ENCODE data around the gene ERG. TPM values are rescaled to one million over a fixed set of nuclear protein-coding genes. Genes with fewer than 3 reads are reported as not detected.
A peak's percentile ranks its signal among the peaks of the same experiment; 100 is the strongest.

The ERG gene
- total RNA-seq, 1 experiment from 2014 or later: 2.3 TPM

DNA sequence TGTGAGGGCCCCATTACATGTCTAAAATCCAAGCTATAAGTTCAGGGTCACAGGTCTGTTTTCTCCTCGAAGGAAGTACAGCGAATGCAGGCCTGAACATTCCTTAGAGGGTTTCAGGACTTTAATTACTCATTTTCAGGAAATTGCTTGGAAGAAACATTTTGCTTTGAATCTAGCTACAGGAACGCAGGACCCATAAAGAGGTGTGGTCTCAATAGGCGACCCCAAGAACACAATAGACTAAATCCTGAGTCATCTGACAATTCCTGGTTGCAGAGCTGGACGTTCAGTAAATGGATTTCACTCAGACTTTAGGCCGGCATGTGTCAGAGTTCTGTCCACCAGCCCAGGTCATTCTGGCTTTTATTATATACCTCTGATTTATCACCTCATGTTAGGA lies 1.0 kb upstream of the ERG start:
- DNase-seq (ENCODE audit: low read depth): no peak

DNA sequence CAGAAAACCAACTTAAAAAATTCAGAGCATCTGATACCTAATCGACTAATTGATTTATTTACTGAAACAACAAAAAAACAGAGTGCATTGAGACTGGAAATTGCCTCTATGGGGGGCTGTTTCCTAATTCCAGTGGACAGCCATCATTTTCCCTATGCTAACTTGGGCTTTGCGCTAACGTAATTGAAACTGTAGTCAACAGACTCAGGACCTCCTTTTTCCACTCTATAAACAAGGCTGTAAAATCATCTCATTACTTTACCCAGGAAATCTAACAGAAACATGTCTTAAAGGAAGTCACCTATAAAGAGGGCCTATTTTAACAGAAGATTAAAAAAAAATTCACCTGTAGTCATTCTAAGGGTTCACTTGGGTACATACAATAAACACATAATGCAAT lies 2.1 kb downstream of the ERG start:
- no peak for DNase-seq (ENCODE audit: low read depth)

DNA sequence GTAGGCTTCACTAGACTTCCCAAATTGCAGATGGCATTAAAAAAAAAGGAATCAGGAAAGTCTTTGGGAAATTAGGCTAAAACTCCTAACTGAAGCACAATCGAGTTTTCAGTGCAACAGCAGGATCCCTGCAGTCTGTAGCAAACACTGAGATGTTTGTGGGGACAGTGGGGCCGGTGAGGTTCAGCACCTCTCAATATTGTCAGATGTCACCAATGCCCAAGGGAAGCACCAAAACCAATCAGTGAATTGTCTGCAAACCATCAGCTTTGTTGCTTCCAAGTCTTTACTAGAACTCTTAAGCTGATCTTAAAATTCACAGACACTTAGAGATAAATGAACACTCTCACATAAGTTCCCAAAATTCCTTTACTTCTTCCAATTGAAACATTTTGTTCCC lies 2.6 kb downstream of the ERG start:
- DNase-seq (ENCODE audit: low read depth): no peak

DNA sequence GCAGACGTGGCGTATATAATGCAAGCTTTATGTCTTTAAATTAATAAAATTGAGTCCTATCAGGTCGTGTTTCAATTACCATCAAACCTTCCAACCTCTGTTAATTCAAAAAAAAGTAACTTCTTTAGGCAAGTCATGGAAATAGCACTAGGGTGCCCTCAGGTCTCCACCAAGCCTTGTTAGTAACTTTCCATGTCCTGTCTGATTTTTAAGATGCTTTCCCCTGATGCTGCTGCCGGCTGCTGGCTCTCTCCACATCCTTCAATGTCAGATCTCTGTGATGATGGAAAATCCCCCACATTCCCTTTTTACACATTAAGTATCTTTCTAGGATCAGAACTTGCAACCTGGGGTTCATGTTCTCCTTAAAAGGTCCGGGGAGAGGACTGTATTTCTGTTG lies 3.0 kb downstream of the ERG start:
- DNase-seq (ENCODE audit: low read depth): no peak

DNA sequence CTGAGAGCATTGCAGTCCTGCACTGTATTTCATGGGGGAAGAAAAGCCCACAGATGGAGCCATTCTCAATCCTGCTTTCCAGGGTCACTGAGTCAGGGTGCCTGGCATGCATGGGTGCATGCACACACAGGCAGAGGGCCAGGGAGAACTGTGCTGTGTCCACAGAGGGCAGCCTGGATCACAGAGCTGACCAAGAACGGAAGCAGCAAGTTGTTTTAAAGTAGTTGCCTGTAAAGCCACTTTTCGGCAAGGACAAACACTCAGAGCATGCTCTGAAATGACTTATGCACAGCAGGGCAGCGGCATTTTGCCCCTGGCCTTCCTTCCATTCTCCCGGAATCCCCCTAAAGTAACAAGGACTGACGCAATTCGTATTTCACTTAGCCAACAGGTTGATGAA lies 3.6 kb downstream of the ERG start:
- no peak for DNase-seq (ENCODE audit: low read depth)

DNA sequence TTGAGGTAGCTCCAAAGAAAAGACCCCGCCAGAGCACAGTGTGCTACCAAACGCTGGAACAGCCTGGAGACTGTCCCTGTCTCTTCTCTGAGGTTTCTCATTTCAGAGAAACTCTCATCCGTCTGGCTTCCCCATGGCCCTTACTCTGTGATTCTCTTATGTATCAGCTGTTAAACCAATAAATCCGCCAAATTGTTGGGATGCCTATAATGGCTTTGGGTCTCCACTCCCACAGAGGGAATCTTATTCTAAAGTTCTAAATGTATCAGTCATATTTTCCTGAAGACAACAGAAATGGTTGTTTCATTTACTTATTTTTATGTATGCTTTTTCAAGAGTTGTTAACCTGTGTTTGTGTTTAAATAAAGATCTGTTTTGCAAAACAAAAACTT lies 4.0 kb downstream of the ERG start:
- DNase-seq (ENCODE audit: low read depth): no peak

DNA sequence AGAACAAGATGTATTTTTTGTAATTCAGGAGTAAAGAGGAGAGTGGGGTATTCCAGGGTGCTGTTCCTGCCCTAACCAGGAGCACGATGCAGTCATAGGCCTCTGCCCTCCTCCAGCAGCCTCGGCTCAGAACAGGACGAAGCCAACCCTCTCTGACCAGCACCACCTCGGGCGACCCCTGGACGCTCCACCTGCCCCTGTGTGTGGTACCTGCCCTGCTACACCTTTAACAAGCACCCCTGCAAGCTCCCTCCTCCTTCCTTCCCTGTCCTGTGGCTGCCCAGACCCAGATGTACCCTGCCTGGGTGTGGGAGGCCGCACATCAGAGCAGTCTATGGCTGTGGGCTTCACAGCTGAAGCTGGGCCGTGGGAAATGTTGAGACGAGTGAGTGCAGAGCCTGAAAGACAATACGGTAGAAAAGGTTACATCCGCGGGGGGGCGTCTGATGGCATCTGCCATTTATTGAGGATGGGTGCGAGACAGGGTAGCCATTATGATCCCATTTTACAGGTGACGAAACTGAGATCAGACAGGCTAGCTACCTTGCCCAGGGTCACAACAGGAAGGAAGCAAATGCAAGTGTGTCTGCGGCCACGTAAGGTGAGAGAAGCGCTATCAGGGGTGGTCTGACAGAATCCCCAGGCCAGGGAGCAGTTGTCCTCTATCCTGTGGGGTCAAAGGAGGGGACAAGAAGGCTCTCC lies 4.6 kb downstream of the ERG start:
- DNase-seq (ENCODE audit: low read depth): no peak

DNA sequence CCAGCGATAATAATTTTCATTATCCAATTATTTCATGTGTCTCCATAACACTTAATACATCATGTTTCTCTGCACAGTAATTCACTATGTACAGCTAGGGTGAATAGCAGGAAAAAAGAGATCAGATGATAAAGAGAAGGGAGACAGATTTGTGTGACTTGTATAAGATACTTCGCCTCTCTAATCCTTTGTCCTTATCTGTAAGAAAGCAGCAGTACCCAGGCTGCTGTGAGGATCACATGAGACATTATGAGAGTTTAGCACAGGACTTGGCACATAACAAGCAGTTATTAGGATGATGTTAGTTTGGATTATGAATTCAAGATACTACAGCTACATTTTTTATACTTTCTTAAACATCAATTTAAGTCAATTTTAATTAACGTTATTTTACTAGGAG lies 6.3 kb downstream of the ERG start:
- no peak for DNase-seq (ENCODE audit: low read depth)

DNA sequence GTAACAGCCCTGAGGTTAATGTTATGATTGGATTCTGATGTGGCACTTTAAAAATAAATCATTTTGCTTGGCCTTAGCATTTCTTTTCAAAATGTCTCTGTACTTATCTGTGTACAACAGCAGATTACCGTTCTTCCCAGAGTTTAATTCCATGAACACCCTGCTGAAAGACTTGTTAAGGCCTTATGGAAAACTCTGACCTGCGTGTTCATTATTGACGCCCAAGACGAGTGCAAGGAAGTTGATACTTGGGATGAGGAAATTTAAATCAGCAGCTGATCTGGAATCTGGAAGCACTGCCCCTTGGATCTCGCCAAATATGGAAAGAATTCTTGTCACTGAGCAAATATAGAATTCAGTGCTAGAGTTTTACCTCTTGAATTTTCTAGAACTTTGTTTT lies 6.7 kb downstream of the ERG start:
- DNase-seq (ENCODE audit: low read depth): no peak

DNA sequence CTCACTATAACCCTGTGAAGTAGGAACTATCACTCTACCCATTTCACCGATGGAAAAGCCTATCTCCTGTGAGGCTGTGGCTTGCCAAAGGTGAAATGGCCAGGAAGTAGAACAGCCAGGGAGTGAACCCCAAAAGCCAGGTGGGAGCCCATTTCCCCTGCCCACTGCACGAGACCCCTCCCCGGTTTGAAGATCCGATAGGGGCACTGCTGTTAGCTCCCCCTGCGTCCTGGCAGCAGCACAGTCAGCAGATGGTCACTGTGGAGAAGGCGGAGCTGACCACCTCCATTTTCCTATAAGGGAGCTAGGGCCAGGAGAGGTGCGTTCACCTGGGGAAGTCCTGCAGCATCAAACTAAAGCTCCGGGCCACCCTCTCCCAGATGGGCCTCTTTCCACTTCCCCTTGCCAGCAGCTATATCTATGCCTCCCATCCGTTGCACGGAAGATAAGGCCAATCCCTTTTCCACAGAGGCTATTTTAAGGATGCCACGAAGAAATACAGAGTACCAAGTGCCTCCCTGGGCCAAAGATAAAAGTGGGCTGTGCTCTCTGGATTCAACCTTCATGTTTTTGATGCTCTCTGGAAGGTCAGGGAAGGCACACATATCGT lies 7.8 kb downstream of the ERG start:
- DNase-seq (ENCODE audit: low read depth): no peak

DNA sequence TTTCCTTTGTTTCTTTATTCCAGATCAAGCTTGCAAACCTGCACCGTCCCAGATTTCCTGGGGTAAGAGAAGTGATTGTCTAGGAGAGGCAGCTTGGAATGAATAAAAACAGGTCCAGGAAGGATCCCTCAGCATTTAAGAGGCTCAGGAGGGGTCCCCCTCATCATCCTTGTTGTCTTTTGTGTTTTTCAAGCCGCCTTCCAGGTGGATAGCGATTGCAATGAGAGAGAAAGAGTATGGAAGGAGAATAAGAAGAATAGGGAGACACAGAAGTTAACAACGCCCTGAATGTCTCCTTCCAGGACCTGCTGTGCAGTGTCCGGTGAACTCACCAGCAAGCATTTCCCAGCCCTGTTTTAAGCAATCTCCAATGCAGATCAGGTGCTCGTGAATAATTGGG lies 8.5 kb downstream of the ERG start:
- no peak for DNase-seq (ENCODE audit: low read depth)

DNA sequence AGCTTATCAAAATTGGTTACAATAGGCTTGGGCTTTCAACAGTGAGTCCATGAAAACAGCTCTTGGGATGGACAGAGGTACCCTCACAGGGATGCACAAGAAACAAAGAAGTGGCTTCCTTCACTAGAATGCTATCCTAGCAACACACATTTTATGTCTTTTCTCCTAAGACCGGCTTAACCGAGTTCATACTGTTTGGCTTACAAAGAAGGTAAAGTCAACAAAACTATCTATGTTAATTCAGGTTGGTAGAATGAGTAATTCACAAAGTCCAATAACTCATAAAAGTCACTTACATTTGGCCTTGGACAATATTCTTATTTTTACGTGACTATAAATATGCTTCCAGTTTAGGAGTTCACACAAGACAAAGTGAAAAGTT lies 9.0 kb downstream of the ERG start:
- no peak for DNase-seq (ENCODE audit: low read depth)

DNA sequence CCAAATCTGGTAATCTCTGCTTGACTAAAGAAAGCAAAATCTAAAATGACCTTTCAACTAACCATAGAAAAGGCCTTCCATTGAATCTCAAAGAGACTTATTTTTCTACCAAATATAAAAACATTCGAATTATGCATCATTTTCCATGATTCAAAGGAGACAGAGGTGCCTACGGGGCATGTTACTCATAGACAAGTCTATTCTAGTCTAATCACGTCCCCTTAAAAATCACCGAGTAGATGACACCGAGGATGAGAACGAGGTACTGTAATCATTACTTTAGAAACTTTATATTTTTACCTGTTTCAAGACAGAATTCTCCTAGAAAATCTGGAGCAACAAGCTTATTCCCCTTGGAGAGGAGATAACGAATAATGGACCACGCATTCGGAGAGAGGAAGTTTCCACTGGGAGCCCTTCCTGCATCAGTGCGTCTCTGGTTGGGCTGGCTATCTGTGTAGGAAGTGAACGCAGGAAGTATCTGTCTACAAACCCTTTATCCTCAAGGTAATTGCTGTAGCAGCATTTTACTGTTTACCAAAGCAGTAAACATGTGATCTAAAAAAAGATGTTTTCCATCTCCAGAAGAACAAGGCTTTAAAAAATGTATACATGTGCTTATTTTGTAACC lies 9.5 kb downstream of the ERG start:
- DNase-seq (ENCODE audit: low read depth): no peak

DNA sequence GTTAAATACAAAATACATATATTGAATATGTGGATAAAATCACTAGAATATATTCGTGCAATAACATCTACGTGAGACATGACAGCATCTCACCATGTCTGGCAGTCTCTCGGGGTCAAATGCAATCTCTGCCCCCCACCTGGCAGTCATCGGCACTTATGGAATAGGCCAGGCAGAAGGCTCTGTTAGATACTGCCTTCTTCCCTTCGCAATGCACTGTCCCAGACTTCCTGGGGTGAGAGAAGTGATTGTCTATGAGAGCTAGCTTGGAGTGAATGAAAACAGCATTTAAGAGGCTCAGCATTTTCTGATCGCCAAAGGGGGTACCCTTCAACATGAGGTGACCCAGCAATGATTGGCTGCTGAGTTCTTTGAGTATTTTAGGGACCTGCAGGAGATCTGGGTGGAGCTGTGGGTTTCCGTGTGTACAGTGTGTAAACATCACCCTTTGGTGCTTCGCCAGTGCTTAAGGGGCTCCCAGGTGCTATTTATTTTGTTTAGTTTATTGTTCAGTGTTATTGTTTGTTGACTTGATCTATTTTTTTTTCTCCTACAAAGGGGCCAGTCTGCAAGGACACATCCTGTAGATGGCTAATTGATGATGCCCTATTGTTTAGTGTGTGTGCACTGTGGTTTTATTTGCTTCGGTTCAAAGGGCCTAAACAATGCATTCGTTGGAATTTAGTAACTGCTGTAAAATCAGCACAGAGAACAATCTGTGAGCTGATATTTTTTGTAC lies 10.2 kb downstream of the ERG start:
- no peak for DNase-seq (ENCODE audit: low read depth)

DNA sequence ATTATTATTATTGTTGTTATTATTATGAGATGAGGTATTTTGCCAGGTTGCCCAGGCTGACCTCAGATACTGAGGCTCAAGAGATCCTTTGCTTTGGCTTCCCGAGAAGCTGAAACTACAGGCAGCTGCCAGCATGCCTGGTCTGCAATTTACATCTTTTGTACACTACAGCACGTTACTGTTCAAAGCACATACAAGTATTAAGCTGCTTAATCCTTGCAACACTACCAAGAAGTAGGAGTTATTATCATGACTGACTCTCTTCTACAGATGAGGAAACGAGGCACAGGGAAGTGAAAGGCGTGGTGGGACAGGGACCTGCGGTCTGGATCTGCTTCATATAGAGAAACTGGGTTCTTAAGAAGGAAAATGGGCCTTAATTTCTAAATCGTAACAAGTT lies 11.6 kb downstream of the ERG start:
- no peak for DNase-seq (ENCODE audit: low read depth)

DNA sequence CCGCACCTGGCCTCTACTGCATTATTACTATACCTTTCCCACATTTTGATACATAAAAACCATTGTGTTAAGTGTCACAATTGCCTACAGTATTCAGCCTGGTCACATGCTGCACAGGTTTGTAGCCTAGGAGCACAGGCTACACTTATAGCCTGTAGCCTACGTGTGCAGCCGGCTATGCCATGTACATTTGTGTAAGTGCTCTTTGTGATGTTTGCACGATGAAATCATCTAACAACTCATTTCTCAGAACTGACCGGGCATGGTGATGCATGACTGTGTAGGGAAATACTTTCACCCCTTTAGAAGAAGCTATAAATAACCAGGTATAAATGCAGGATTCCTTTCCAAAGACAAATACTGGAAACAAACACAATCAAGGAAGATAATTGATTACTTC lies 12.1 kb downstream of the ERG start:
- DNase-seq (ENCODE audit: low read depth): peak; percentile 58

DNA sequence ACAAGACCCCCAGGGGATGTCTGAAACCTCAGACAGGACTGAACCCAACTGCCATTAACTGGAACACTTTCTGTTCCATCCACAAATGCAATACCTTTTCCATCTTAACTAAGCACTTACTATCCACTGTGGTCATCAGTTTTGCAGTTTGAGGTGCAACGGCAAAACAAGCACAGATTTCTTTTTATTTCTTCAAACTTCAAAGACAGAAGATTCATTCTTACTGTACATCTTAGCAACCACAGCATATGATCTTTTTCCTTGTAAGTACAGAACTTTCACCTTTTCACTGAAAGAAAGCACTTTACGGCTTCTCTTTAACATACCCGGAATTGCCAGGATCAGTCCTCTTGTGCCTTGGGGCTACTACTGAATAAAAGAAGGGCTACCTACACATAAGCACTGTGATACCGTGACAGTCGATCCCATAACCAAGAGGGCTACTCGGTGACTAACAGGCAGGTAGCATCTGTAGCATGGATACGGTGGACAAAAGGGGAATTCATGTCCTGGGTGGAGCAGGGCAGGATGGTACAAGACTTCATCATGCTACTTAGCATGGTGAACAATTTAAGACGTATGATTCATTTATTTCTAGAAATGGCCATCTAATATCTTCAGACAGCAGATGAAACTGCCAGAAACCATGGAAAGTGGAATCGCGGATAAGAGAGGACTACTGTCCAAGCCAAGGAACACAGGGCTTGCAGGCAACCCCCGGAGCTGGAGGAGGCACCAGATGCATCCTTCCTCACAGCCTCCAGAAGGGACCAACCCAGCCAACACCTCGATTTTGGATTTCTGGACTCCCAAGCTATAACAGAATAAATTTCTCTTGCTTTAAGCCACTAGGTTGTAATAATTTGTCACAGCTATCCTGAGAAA lies 18.4 kb downstream of the ERG start:
- no peak for DNase-seq (ENCODE audit: low read depth)

DNA sequence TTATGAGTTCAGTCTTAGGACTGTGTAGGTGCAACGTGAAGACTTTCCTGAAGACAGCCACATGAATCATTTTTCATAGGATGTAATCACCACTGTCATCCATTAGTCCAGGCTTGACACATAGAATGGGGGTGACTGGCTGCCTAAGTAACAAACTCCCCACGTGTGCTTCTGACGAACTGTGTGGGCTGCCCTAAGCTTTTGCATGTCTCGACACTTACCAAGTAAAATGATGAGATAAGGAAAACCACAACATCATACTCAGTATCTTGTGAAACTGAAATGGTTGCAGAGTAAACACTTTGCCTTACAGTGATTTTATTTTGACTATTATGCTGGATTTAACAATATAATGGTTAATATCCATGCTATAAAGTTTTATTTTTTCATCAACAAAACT lies 19.5 kb downstream of the ERG start:
- DNase-seq (ENCODE audit: low read depth): peak; percentile 78

DNA sequence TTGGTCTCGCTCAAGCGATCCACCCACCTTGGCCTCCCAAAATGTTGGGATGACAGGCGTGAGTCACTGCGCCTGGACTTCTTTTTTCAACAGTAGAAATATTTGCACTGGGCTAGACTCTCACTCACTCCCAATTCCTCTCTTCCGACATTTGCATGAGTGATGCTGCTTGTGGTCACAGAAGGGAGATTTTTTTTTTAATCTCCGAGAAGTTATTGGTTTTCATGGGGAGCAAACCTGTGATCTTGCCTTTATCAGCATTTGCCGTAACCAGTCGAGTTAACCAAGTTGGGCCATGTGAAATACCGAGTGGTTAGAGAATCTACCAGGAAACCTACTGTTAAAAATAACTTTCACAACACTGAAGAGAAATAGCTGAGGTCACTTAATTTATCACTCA lies 21.1 kb downstream of the ERG start:
- no peak for DNase-seq (ENCODE audit: low read depth)

DNA sequence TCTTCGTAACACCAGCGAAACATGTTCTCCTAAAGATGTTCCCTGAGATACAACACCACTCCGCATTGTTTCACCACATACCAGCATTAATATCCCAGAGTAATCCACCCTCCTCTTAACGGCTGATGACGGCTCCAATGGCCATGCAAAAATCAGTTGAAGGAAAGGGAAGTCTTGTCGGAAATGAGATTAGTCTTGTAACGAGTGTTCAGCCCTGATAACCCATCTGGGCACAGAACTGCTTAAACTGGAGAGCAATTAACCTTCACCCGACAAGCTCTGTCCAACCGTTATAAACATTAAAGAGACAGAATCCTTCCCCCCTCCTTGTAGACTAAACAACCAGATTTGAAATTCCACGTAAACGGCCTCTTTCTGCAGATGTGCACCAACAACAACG lies 21.9 kb downstream of the ERG start:
- no peak for DNase-seq (ENCODE audit: low read depth)

DNA sequence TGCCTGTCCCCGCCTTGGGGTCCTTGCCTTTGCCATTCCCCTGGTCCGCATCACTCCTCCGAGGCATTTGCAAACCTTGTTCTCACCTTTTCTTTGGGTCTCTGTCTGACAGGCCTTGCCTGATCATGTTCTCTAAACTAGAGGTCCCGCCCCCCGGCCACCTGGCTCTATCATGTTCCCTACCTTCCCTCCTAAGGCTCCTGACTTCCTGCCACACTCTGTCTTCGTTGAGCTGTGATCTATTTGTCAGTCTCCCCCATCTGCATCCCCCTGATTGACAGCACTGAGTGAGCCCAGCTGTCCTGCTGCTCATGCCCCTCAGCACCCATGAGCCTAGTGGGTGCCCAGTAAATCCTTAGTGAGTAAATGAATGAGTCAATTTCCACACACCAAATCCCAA lies 22.8 kb downstream of the ERG start:
- DNase-seq (ENCODE audit: low read depth): no peak

DNA sequence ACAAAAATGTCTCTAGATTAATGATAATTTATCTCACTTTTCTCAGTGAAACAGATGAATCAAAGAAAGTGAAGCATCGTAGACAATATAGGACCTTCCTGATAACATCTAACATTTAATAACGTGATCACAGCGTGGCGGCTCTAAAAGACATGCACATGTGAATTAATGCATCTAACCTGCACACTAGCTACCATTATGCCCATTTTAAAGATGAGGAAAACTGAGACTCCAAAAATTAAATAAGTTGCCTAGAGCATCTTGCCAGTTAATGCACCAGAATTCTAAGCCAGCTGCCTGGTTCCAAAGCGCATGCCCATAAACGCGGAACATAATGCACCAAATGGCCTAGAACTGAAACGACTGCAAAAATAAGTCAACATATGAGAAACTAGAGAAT lies 23.5 kb downstream of the ERG start:
- no peak for DNase-seq (ENCODE audit: low read depth)

Measured in Daoy (cell line).